GM10266 (cell line): ENCODE results near the gene TEX26.

Source experiments
- DNase-seq: peaks from one replicate; pipeline ENCODE4 v3.0.0; 2012; ENCODE audit errors: extremely low spot score
- TF ChIP-seq, protein P1 (sequence below): IDR thresholded peaks from 2 replicates; pipeline ENCODE4 v1.5.1; 2012; ENCODE audit warnings: mild to moderate bottlenecking, low read depth; ENCODE audit not compliant: control insufficient read depth, insufficient read depth; ENCODE audit errors: missing control alignments

The TEX26 gene

DNA sequence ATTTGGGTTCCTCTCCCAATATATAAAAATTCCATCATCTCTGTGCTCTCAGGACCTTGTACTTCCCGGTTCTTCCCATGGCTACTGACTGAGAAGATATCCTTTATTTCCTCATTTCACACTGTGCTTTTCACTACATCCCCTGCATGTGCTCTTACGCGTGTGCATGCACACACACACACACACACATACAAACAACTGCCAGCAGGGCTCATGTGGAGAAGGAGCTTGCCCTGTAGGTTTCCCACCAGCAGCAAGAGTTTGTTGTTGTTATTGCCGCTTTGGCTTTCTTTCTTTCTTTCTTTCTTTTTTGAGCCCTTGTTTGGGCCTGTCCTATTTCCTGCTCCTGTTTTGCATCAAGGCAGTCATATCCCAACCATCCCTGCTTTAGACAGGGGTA lies 43.6 kb downstream of the TEX26 start:
- TF ChIP-seq, protein P1, sequence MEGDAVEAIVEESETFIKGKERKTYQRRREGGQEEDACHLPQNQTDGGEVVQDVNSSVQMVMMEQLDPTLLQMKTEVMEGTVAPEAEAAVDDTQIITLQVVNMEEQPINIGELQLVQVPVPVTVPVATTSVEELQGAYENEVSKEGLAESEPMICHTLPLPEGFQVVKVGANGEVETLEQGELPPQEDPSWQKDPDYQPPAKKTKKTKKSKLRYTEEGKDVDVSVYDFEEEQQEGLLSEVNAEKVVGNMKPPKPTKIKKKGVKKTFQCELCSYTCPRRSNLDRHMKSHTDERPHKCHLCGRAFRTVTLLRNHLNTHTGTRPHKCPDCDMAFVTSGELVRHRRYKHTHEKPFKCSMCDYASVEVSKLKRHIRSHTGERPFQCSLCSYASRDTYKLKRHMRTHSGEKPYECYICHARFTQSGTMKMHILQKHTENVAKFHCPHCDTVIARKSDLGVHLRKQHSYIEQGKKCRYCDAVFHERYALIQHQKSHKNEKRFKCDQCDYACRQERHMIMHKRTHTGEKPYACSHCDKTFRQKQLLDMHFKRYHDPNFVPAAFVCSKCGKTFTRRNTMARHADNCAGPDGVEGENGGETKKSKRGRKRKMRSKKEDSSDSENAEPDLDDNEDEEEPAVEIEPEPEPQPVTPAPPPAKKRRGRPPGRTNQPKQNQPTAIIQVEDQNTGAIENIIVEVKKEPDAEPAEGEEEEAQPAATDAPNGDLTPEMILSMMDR = no peak
- no peak for DNase-seq

DNA sequence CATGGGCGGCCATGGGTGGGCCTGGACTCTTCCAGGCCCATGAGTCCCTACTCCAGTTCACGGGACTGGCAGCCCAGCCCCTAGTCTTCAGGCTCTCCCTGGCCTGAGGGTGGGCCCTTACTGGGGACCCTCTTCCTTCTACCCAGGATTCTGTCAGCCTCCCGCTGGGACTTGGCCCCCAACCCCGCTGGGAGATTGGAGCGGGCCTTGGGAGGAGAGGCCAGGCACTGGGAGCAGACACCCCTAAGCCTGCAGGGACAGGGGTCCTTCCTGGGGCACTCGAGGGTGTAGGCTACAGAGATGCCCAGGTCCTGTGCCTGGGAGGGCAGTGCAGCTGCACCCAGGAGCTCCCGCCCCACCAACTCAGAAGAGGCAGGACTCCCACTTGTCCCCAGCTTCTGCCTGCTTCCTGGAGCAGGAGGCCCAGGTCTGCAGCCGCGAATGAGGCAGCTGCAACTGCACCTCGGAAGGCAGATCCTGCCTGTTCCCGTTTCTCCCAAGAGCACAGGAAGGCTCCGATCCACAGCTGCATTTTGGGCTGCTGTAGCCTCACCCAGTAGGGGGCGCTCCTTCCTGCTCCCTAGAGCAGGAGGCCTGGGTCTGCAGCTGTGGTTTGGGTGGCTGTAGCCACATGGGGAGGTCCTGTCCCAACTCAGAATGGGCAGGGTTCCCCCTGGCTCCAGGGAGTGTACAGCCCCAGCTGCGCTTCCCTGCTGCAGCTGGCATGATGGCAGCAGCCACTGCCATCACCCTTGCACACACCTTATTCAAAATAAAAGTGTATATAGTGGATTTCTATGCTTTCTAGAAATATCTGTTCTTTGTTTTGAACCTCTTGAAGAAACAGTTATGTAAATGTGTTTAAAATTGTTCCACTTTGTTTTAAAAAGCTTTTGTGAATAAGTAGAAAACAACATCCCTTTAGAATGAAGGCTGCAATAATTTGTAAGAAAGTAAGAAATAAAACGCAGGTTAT lies 46.8 kb downstream of the TEX26 start:
- DNase-seq = no peak
- TF ChIP-seq, protein P1 = peak; percentile 89

DNA sequence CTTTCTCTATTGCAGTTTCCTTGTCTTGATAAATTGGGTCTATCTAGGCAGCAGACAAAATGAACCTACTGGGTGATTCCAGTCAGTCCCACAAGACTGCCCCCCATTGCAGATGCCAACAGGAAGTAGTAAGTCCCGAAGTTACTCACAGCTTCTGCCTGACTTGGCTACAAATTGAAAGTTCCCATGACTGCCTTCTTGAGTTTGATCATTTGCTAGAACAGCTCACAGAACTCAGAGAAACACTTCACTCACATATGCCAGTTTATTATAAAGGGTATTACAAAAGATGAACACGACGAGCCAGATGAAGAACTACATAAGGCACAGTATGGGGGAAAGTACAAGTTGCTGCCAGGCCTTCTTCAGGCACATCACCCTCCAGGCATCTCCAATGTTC lies 50.0 kb downstream of the TEX26 start:
- TF ChIP-seq, protein P1 = no peak
- DNase-seq = no peak

DNA sequence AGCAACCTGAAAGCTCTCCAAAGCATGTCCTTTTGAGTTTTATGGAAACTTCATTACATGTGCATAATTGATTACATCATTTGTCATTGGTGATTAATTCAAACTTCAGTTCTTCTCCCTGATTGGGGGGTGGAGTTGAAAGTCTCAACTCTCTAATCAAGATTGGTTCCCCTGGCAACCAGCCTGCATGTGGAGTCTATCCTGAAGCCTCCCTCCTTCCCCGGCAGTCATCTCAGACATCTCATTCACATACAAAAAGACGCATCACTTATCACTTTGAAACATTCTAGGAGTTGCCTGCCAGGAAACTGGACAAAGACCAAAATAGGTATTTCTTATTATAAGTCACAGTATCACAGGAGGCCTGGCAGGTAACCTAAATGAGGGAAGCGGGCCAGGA lies 50.5 kb downstream of the TEX26 start:
- no peak for DNase-seq
- TF ChIP-seq, protein P1 = no peak

DNA sequence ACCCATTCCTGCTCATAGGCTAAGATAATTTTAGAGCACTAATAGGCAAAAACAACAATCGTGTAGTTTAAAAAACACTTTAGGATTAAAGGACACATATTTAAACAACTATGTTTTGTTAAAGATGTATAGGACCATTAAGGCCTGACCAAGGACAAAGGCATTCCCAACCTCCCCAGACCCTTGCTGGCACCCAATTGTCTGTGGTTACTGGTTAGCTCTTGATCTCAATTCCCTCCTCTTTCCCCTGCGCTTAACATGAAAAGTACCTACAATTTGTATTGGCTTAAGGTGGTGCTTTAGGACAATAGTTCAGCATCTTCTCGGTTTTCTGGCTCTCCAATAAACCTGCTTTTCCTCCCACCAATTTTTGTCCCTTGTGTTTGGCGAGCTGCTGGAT lies 51.0 kb downstream of the TEX26 start:
- TF ChIP-seq, protein P1 = no peak
- no peak for DNase-seq

DNA sequence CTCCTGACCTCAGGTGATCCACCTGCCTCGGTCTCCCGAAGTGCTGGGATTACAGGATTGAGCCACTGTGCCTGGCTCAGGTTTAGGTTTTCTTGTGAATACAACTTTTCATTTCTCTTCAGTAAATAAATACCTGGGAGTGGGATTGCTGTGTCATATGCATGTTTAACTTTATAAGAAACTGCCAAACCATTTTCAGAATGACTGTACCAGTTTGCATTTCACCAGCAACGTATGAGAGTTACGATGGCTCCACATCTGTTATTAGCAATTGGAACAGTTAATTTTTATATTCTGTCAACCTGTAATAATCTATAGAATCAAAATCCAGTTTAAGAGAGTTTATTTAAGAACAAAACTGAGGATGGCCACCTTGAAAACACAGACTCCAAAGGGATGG lies 52.2 kb downstream of the TEX26 start:
- TF ChIP-seq, protein P1 = no peak
- no peak for DNase-seq

DNA sequence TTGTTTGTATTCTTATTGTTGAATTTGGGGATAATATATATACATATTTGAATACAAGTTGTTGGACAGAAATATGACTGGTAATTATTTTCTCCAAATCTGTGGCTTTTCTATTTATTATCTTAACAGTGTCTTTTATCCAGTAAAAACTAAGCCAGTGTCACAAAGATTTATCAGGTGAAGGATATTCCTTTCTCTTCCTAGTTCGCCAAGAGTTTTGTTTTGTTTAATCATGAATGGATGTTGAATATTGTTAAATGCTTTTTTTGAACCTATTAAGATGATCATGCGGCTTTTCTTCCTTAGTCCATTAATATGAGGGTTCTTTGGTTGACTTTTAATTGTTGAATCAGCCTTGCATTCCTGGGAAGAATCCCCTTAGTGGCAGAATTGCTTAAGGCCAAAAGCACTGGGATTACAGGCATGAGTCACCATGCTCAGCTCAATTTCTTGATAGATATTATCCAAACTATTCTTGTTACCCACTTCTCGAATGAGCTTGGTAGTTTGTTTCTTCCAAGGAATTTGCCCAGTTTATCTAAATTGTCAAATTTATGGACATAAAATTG lies 53.3 kb downstream of the TEX26 start:
- DNase-seq = no peak
- TF ChIP-seq, protein P1 = no peak
